GM18870 (cell line): ENCODE results near the gene COL9A3.

Source experiments
- ATAC-seq: cut with Tn5 transposase; IDR thresholded peaks from one replicate; pipeline ENCODE4 v1.9.1; 2021; ENCODE audit warnings: moderate library complexity; ENCODE audit not compliant: unreplicated experiment

Gene COL9A3

GRCh38 chr20:62890444-62890843 is 73.6 kb downstream of the COL9A3 start:
- ATAC-seq: no peak
